AG09319 (cell line): ENCODE results near the gene NSMCE1.
"Not testable (repeated sequence)": the region's sequence is repeated elsewhere in the genome, so short reads cannot be mapped to it uniquely, and the experiment has no call there.

Experiments used
- DNase-seq: peaks from one replicate; pipeline ENCODE4 v3.0.0-alpha.2; 2010; ENCODE audit warnings: low read depth; ENCODE audit errors: extremely low read depth
- CTCF ChIP-seq: IDR thresholded peaks from 2 replicates; pipeline ENCODE4 v1.5.1; 2011; ENCODE audit warnings: low read depth, mild to moderate bottlenecking, inconsistent platforms, low read length, moderate library complexity

The NSMCE1 gene

GRCh38 chr16:27265982-27266381, 2.6 kb downstream of the NSMCE1 start:
- no peak for DNase-seq
- no peak for TF ChIP-seq CTCF

DNA sequence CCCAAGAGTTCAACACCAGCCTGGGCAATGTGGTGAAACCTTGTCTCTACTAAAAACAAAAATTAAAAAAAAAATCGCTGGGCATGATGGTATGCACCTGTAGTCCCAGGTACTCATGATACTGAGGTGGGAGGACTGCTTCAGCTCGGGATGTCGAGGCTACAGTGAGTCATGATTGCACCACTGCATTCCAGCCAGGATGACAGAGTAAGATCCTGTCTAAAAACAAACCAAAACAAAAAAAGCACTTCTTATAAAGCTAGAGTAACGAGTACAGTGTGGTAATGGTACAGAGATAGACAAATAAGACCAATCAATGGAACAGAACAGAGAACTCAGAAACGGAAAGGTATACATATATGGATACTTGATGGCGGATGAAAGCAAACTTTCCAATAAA, 4.4 kb downstream of the NSMCE1 start:
- DNase-seq: no peak
- TF ChIP-seq CTCF: no peak

GRCh38 chr16:27262904-27263423, 5.6 kb downstream of the NSMCE1 start:
- DNase-seq: not testable (repeated sequence)

- no peak for TF ChIP-seq CTCF
- DNase-seq: no peak
These were observed 8.9 kb downstream of the NSMCE1 start for GRCh38 chr16:27259710-27260109.

- no peak for TF ChIP-seq CTCF
- DNase-seq: no peak
These were observed 10.3 kb downstream of the NSMCE1 start for GRCh38 chr16:27258241-27258734.

GRCh38 chr16:27257271-27257670, 11.3 kb downstream of the NSMCE1 start:
- no peak for TF ChIP-seq CTCF
- DNase-seq: no peak

DNA sequence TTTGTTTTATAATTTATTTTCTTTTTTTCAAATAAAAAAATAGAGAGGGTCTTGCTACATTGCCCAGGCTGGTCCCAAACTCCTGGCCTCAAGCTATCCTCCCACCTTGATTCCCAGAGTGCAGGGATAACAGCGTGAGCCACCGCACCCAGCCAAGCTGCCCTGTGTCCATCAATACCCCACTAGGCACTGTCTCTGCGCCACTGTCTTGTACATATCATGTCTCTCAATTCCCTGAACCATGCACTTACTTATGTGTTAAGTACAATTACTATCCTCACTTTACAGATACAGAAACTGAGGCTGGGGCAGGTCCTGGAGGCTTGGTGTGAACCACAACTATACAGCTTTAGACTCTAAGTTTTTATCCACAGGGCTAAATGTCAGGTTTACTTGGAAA, 11.7 kb downstream of the NSMCE1 start:
- TF ChIP-seq CTCF: no peak
- no peak for DNase-seq

DNA sequence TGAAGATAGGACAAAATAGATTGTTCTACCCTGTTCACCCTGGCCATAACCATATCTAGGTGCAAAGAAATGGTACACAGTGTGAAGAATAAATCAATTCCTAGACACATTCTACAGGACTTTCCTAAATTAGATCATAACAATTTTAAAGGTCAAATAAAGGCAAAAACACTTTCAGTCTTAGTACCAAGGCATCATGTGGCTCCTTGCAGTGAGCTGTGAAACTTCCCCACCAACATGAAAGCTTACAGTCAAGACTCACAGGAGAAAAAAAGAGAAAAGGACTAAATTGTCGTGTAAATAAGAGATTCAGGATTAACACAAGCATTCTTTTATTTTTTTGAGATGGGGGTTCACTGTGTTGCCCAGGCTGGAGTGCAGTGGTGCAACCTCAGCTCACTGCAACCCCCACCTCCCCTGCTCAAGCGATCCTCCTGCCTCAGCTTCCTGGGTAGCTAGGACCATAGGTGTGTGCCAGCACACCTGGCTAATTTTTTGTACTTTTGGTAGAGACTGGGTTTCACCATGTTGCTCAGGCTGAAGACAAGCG, 14.2 kb downstream of the NSMCE1 start:
- TF ChIP-seq CTCF: no peak
- DNase-seq: no peak
